ENCODE results near the gene GAS2L1.

GAS2L1 gene

GRCh38 chr22:29314537-29315285, 8.3 kb downstream of the GAS2L1 start (continued):
- TF ChIP-seq, protein P1, sequence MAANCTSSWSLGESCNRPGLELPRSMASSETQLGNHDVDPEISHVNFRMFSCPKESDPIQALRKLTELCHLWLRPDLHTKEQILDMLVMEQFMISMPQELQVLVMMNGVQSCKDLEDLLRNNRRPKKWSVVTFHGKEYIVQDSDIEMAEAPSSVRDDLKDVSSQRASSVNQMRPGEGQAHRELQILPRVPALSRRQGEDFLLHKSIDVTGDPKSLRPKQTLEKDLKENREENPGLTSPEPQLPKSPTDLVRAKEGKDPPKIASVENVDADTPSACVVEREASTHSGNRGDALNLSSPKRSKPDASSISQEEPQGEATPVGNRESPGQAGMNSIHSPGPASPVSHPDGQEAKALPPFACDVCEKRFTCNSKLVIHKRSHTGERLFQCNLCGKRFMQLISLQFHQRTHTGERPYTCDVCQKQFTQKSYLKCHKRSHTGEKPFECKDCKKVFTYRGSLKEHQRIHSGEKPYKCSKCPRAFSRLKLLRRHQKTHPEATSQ (tag by site-specific recombination; IDR thresholded peaks at IDR 0.05): peak; percentile 81; the same call in 1 of the 2 replicates
- TF ChIP-seq ZNF560 (tag by site-specific recombination; IDR thresholded peaks at IDR 0.05; ENCODE audit: borderline replicate concordance): no peak
- no peak for TF ChIP-seq ZNF585B (tag by site-specific recombination; IDR thresholded peaks at IDR 0.05)
- TF ChIP-seq, protein P2, sequence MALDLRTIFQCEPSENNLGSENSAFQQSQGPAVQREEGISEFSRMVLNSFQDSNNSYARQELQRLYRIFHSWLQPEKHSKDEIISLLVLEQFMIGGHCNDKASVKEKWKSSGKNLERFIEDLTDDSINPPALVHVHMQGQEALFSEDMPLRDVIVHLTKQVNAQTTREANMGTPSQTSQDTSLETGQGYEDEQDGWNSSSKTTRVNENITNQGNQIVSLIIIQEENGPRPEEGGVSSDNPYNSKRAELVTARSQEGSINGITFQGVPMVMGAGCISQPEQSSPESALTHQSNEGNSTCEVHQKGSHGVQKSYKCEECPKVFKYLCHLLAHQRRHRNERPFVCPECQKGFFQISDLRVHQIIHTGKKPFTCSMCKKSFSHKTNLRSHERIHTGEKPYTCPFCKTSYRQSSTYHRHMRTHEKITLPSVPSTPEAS (tag by site-specific recombination; IDR thresholded peaks at IDR 0.05): no peak
- TF ChIP-seq ZNF416 (tag by site-specific recombination; IDR thresholded peaks at IDR 0.05): no peak
- peak; percentile 48 for TF ChIP-seq KLF9 (tag by site-specific recombination; IDR thresholded peaks at IDR 0.05; ENCODE audit: low read depth)
- TF ChIP-seq, protein P3, sequence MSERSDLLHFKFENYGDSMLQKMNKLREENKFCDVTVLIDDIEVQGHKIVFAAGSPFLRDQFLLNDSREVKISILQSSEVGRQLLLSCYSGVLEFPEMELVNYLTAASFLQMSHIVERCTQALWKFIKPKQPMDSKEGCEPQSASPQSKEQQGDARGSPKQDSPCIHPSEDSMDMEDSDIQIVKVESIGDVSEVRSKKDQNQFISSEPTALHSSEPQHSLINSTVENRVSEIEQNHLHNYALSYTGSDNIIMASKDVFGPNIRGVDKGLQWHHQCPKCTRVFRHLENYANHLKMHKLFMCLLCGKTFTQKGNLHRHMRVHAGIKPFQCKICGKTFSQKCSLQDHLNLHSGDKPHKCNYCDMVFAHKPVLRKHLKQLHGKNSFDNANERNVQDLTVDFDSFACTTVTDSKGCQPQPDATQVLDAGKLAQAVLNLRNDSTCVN (tag by site-specific recombination; optimal IDR thresholded peaks at IDR 0.05): peak; percentile 92
- no peak for TF ChIP-seq ZNF624 (tag by site-specific recombination; IDR thresholded peaks at IDR 0.05)
- TF ChIP-seq ZNF350 (tag by site-specific recombination; IDR thresholded peaks at IDR 0.05): no peak
- TF ChIP-seq ZNF394 (tag by site-specific recombination; IDR thresholded peaks at IDR 0.05; ENCODE audit: borderline replicate concordance): peak; percentile 35; the same call in 1 of the 2 replicates
- TF ChIP-seq ZNF776 (tag by site-specific recombination; IDR thresholded peaks at IDR 0.05; ENCODE audit: borderline replicate concordance): no peak
- TF ChIP-seq KLF16 (tag by site-specific recombination; IDR thresholded peaks at IDR 0.05): 0 out of 2 replicates have a peak, but pooled peaks have one; percentile 18
- no peak for TF ChIP-seq BCL11A (tag by site-specific recombination; IDR thresholded peaks at IDR 0.05; ENCODE audit: low read depth)
- TF ChIP-seq MEIS1 (CRISPR knock-in tag; IDR thresholded peaks at IDR 0.05; ENCODE audit: borderline replicate concordance): no peak
- no peak for TF ChIP-seq AEBP2 (tag by site-specific recombination; IDR thresholded peaks at IDR 0.05; ENCODE audit: borderline replicate concordance)
- TF ChIP-seq, protein P4, sequence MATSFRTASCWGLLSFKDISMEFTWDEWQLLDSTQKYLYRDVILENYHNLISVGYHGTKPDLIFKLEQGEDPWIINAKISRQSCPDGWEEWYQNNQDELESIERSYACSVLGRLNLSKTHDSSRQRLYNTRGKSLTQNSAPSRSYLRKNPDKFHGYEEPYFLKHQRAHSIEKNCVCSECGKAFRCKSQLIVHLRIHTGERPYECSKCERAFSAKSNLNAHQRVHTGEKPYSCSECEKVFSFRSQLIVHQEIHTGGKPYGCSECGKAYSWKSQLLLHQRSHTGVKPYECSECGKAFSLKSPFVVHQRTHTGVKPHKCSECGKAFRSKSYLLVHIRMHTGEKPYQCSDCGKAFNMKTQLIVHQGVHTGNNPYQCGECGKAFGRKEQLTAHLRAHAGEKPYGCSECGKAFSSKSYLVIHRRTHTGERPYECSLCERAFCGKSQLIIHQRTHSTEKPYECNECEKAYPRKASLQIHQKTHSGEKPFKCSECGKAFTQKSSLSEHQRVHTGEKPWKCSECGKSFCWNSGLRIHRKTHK (tag by site-specific recombination; IDR thresholded peaks at IDR 0.05): no peak
- TF ChIP-seq ZNF777 (tag by site-specific recombination; IDR thresholded peaks at IDR 0.05; ENCODE audit: borderline replicate concordance): peak; percentile 100
- no peak for TF ChIP-seq ZNF549 (tag by site-specific recombination; IDR thresholded peaks at IDR 0.05)
- TF ChIP-seq TRIM28 (IDR thresholded peaks at IDR 0.05; ENCODE audit: borderline replicate concordance, low read length): no peak
- TF ChIP-seq ZNF501 (tag by site-specific recombination; IDR thresholded peaks at IDR 0.05): no peak
- TF ChIP-seq, protein P5, sequence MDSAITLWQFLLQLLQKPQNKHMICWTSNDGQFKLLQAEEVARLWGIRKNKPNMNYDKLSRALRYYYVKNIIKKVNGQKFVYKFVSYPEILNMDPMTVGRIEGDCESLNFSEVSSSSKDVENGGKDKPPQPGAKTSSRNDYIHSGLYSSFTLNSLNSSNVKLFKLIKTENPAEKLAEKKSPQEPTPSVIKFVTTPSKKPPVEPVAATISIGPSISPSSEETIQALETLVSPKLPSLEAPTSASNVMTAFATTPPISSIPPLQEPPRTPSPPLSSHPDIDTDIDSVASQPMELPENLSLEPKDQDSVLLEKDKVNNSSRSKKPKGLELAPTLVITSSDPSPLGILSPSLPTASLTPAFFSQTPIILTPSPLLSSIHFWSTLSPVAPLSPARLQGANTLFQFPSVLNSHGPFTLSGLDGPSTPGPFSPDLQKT (IDR thresholded peaks at IDR 0.05; ENCODE audit: borderline replicate concordance, low read depth, low read length): no peak
- TF ChIP-seq ZNF121 (tag by site-specific recombination; IDR thresholded peaks at IDR 0.05): no peak
- no peak for TF ChIP-seq REST (tag by site-specific recombination; IDR thresholded peaks at IDR 0.05)
- no peak for TF ChIP-seq ZNF423 (tag by site-specific recombination; IDR thresholded peaks at IDR 0.05)
- TF ChIP-seq ZNF837 (tag by site-specific recombination; IDR thresholded peaks at IDR 0.05): no peak
- peak; percentile 53; the same call in 1 of the 2 replicates for TF ChIP-seq EGR2 (tag by site-specific recombination; IDR thresholded peaks at IDR 0.05; ENCODE audit: low read depth)
- TF ChIP-seq ZNF146 (tag by site-specific recombination; IDR thresholded peaks at IDR 0.05): no peak
- peak; percentile 69 for TF ChIP-seq ZNF335 (tag by site-specific recombination; conservative IDR thresholded peaks at IDR 0.05)

Data from HEK293 (cell line).